NCI-H2081 (cell line): Measurements from ENCODE around the gene LDHA.
"Not testable (repeated sequence)": the region's sequence is repeated elsewhere in the genome, so short reads cannot be mapped to it uniquely, and the experiment has no call there.

ENCODE experiments used
- DNase-seq, 2 experiments: peaks; one replicate each; lab custom pipeline; 2025; lab: John Stamatoyannopoulos, UW

The LDHA gene

DNA sequence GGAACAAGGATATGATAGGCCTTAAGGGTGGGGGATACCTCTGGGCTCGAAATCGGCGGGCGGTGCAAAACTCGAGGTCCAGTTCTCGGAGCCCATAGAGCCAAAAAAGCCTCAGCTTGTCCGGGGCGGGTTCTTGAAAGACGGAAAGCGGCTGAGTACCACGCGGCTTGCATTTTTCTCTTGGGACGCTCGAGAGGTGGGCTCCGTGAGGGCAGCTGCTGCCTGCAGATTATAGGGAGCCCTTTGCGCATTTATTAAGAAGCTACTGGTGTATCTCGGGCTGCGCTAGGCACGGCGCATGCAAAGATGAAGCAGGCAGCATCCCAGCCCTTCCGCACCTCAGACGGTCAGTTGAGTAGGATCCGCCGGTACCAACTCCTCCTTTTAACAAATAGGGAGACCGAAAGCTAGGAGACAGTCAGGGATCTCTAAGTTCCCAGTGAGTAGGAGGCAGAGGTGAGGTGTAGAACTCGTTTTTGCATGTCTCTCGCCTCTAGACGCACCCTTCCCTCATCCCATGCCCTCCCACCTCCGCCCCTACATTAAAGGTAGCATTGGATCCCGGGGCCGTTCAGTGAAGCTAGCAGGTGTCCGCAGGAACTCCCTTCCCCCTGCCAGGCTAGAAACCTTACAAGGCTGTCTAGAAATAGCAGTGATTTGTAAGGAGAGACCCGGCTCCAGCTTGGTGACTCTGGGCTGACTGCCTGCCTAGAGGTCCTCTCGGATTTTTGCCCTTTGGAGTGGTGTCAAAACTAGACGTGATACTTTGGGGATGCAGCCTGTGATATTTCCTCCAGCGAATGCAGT, 768 bp downstream of the LDHA start:
- peak; percentile 34 to 36 for DNase-seq

DNA sequence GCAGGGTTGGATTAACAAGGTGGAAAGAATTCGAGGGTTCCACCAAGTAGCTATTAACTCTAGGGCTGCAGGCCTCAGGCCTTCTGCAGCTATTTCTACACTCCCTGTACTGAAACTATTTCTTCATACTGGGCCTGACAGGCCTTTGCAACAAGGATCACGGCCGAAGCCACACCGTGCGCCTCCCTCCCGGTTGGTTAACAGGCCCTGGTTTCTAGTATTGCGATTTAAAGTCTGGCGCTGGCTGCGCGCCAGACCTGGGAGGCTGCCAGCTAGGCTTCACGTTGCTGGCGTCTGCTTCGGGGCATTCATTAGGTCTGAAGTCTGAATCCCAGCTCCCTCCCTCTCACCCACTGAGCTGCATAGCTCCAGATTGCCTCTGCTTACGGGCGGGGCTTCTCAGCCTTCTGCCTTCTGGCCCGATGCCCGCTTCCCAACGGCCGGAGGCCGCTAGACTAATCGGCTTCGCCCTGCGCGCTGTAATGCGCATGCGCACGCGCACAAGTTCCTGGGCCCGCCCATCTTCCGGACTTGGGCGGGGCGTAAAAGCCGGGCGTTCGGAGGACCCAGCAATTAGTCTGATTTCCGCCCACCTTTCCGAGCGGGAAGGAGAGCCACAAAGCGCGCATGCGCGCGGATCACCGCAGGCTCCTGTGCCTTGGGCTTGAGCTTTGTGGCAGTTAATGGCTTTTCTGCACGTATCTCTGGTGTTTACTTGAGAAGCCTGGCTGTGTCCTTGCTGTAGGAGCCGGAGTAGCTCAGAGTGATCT, 1.6 kb downstream of the LDHA start:
- peak; percentile 99 for DNase-seq

DNA sequence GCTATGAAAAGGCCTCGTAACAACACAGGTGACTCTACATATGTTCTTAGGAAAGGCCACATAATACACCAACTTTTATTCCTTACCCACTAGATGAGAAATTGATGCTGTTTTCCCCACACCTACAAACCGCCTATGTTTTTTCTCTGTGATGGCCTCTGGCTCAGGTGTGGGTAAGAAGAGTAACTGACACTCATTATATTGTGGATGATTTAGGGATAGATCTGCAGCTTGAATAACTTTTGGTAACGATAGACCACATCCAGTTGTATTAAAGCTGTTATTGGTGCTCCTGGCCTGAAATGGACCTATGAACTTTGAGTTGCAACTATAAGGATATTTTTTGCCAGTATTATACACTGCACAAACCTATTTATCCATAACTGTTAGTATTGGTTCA, 3.6 kb downstream of the LDHA start:
- no peak for DNase-seq

DNA sequence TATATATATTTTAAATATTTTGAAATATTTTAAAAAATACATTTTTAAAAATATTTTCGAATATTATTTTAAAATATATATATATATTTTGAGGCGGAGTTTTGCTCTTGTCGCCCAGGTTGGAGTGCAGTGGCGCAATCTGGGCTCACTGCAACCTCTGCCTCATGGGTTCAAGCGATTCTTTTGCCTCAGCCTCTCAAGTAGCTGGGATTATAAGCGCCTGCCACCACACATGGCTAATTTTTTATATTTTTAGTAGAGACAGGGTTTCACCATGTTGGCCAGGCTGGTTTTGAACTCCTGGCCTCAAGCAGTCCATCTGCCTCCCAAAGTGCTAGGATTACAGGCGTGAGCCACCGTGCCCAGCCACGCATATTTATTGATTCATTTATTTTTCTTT, 6.7 kb downstream of the LDHA start:
- not testable (repeated sequence) for DNase-seq

DNA sequence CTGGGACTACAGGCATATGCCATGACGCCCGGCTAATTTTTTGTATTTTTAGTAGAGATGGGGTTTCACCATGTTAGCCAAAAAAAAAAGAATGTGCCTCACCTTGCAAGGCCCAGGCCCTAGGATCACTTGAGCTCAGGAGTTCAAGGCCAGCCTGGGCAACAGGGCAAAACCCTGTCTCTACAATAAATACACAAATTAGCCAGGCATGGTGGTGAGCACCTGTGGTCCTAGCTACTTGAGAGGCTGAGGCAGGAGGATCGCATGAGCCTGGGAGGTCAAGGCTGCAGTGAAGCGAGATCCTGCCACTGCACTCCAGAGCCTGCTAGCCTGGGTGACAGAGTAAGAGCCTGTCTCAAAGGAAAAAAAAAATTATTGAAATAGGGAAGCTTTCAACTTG, 9.7 kb downstream of the LDHA start:
- no peak for DNase-seq

DNA sequence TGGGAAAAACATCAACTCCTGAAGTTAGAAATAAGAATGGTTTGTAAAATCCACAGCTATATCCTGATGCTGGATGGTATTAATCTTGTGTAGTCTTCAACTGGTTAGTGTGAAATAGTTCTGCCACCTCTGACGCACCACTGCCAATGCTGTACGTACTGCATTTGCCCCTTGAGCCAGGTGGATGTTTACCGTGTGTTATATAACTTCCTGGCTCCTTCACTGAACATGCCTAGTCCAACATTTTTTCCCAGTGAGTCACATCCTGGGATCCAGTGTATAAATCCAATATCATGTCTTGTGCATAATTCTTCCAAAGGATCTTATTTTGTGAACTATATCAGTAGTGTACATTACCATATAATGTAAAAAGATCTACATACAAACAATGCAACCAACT, 13.0 kb downstream of the LDHA start:
- not testable (repeated sequence) for DNase-seq

DNA sequence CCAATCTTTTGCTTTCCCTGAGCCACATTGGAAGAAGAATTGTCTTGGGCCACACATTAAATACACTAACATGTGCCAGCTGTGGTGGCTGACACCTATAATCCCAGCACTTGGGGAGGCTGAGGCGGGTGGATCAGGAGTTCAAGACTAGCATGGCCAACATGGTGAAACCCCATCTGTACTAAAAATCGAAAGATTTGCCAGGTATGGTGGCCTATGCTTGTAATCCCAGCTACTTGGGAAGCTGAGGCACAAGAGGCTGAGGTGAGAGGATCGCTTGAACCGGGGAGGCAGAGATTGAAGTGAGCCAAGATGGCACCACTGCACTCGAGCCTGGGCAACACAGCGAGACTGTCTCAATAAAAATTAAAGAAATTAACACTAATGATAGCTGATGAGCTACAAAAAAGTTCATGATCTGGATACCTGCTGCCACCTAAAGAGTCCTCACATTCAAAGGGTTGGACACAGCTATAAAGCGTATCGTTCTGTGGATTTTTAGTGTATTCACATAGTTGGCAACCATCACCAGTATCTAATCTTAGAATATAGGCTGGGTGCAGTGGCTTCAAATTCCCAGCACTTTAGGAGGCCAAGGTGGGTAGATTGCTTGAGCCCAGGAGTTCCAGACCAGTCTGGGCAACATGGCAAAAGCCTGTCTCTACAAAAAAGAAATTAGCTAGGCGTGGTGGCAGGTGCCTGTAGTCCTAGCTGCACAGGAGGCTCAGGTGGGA, 14.4 kb downstream of the LDHA start:
- no peak for DNase-seq

DNA sequence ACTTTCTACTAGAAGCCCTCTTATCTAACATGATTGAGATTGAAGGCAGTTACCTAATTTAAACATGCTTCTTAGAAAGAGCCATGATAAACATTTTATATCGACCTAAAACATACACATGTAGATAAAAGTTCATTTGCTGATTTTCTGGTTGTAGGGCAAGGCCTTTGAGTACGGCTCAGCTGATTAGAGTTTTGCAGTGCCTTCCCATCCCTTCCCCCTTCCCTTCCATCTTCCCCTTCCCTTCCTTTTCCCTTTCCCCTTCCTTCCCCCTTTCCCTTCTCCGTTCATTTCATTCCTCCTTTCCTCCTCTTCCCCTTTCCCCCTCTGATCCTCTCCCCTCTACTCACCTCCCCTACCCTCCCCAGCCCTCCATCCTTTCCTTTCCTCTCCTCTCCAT, 22.1 kb downstream of the LDHA start:
- no peak for DNase-seq

DNA sequence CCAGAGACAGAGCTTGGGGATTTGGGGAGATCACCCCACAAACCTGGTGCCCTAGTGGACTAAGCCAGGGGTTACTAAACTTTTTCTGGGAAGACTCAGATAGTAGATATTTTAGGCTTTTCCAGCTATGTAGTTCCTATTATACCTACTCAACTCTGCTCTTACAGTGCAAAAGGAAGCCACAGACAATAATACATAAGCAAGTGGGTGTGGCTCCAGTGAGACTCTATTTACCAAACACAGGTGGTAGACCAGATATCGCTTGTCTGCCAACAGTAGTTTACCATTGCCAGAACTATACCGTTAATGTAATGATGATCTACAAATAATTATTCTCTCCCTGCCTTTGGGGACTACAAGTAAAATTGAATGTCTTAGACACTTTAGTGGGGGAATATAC, 24.7 kb downstream of the LDHA start:
- peak in 1 of 2 experiments; percentile 6 for DNase-seq

DNA sequence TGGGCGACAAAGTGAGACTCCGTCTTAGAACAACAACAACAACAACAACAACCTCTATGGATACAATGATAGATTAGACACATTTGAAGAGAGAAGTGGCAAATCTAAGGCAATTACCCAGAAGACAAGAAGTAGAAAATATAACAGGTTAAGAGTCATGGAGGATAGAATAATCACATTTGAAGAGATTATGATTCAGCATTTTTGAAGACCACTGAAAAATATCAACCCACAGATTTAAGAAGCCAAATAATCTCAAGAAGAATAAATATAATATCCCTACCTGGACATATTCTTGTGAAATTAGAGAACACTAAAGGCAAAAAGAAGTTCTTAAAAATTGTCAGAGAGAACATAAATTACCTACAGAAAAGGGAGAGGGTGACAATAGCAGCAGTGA, 25.7 kb downstream of the LDHA start:
- no peak for DNase-seq

DNA sequence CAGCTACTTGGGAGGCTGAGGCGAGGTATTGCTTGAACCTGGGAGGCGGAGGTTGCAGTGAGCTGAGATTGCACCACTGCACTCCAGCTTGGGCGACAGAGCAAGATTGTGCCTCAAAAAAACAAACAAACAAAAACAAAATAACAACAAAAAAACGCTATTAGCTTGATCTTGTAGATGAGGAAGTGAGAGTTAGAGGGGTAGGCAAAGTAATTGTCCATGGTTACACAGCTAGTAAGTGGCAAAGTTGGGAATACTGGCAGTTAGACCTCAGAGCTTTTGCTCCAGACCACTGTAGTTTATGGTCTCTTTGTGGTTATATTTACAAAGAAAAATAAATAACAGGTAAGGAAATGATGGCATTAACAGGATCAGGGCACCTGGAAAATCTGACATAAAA, 32.9 kb downstream of the LDHA start:
- no peak for DNase-seq

DNA sequence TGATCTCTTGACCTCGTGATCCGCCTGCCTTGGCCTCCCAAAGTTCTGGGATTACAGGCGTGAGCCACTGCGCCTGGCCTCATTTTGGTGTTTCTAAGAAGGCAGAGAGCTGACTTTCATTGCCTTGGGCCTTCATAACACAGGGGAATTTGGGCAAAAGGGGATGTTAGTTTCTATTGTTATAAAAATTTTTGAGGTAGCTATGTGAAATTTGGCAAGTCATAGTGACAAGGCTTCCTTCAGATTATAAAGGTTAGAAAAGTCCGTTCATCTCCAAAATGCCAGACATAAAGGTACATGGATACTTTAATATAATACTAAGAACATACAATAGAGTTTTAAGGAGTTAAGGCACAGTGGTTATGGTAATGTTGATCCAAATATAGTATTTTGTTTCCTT, 35.0 kb downstream of the LDHA start:
- no peak for DNase-seq

DNA sequence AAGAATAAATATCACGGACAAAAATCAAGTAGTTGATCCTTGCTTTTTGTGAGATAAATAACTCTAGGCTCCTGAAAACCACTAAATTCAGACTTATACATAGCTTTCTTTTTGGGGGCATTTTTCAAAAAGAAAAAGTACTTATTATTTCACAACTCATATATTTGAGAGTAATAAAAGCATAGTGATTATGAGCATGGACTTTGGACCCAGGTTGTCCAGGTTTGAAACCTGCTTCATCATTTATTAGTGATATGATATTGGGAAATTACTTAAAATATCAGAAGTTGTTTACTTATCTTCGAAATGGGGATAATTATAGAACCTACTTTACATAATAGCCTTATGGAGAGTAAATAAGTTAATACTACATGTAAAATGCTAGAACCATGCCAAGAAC, 44.3 kb downstream of the LDHA start:
- no peak for DNase-seq

DNA sequence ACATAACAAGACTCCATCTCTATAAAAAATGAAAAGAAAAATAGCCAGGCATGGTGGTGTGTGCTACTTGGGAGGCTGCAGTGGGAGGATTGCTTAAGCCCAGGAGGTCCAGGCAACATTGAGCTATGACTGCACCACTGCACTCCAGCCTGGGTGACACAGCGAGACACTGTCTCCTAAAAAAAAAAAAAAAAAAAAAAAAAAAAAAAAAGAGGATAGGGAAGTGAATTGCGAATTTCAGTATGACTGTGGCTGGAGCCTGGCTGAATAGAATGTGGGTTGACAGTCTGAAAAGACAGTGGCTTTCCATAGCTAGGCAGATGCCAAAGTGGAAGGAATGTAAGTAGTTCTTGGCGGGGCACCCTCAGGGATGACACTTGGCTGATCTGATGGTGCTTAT, 54.9 kb downstream of the LDHA start:
- DNase-seq = no peak

DNA sequence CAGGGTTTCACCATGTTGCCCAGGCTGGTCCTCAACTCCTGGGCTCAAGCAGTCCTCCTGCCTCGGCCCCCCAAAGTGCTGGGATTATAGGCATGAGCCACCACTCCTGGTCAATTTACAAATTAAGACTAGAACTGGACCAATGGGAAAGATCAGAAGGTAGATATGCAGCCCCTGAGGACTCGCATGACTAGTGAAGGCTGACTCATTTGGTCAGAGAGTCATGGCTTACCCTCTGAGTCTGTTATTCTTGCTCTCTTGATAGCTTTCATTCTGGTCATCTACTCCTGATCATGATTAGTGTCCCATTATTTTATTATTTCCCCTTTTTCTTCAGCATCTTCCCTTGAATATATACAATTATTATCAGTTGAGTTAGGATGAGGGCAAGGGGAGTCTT, 58.6 kb downstream of the LDHA start:
- DNase-seq = no peak

DNA sequence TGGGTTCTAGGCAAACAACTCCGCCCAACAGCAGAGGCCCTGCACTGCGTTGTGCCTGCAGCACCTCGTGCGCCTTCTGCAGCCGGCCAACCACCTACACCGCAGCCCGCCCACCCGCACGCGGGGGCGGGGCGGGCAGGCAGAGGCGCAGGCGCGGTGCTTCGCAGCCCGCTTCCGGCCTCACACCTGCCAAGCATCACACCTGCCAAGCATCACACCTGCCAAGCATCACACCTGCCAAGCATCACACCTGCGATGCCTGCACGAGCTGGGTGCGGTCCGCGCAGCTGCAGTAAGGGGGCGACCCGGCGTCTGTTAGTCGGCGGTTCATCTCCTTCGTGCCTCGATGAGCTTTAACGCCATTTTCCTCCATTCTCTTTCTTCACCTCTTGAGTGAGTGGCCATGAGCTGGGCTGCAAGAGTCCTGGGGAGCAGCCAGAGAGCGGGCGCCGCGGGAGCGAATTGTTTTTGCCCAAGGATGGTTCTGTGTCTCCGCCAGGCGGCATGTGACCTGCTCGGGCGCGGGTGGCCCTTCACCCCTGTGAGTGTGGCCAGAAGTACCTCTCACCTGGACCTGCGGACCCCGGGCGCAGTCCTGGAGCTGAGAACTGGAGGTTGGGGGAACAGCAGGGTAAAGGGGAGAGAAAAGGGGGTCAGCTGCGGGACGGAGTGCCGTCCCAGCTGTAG, 61.5 kb downstream of the LDHA start, which contains the start of gene LDHAL6A:
TSS of gene LDHAL6A (plus strand) at position 171 of the 687 bp plus-strand sequence. CDS start 825 bp downstream, outside the sequence.
- DNase-seq = no peak

DNA sequence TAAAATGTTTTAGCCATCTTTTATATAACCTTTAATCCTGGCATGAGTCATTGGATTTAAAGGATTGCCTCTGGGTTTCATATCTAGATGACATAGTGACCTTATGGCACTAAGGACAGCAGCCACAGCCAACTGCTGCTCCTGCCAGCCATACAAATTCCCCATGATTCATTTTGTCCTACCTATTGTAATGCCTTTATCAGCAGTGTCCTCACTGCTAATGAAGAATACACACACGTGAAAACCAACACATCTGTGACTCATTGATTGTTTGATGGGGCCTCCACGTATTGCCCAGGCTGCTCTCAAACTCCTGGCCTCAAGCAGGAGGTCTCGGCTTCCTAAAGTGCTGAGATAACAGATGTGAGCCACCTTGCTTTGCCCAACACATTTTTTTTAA, 63.1 kb downstream of the LDHA start:
- DNase-seq = no peak
